Uterus (tissue), 2 donors: ENCODE results near the gene PCDHGC5.

Source experiments
- CTCF ChIP-seq, 4 experiments: fragments of 200-600 bp in 2 of 4; fragments of 450-650 bp in 2 of 4; sonication (generic) in 2 of 4; IDR thresholded peaks; one replicate each; pipeline ENCODE4 v1.5.1; 2016 to 2019; ENCODE audit warnings: antibody characterized with exemption in 4 of 4, mild to moderate bottlenecking in 2 of 4, moderate library complexity in 1 of 4
- POLR2A ChIP-seq, 2 donors: fragments of 450-650 bp; IDR thresholded peaks; one replicate each; pipeline ENCODE4 v1.6.1; 2016; ENCODE audit warnings: antibody characterized with exemption in 2 of 2, mild to moderate bottlenecking in 1 of 2, moderate library complexity in 1 of 2

- no peak for TF ChIP-seq CTCF (IDR thresholded peaks at IDR 0.05)
- TF ChIP-seq POLR2A (IDR thresholded peaks at IDR 0.05): no peak
Measured at GRCh38 chr5:141534492-141535213, 45.8 kb downstream of the PCDHGC5 start.
